Keratinocyte (primary cell): ENCODE measurements around the gene FMN1.

Experiments used
- EZH2 ChIP-seq: IDR thresholded peaks from one replicate; pipeline ENCODE4 v1.6.1; 2012; ENCODE audit warnings: inconsistent platforms, mild to moderate bottlenecking, low read length, moderate library complexity
- TF ChIP-seq, protein P1 (sequence below), 3 experiments: IDR thresholded peaks in 1 of 3; conservative IDR thresholded peaks in 1 of 3; optimal IDR thresholded peaks in 1 of 3; 2 replicates in 2 of 3; 3 replicates in 1 of 3; pipeline versions ENCODE3 to v1.5.1; 2011; ENCODE audit warnings: low read length in 3 of 3, mild to moderate bottlenecking in 3 of 3, moderate library complexity in 2 of 3, control low read depth in 1 of 3, inconsistent platforms in 1 of 3; ENCODE audit not compliant: insufficient read depth in 2 of 3; ENCODE audit errors: extremely low read depth in 1 of 3

DNA sequence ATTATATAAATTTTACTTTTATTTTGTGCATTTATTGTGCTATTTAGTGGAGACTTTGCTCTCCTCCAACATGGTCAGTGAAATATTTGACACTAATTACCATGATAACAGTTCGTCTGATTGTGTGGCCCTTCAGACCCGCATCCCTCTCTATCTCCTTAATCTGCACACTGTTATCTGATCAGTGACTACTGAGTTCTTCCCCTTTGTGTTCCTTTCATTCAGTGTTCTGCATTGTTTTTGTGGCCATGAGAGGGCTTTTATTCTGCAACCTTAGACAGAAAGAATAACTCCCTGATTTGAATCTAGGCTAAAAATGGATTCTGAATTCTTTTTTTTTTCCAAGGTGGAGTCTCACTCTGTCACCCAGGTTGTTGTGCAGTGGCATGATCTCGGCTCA lies 11.9 kb upstream of the FMN1 start:
- TF ChIP-seq, protein P1, sequence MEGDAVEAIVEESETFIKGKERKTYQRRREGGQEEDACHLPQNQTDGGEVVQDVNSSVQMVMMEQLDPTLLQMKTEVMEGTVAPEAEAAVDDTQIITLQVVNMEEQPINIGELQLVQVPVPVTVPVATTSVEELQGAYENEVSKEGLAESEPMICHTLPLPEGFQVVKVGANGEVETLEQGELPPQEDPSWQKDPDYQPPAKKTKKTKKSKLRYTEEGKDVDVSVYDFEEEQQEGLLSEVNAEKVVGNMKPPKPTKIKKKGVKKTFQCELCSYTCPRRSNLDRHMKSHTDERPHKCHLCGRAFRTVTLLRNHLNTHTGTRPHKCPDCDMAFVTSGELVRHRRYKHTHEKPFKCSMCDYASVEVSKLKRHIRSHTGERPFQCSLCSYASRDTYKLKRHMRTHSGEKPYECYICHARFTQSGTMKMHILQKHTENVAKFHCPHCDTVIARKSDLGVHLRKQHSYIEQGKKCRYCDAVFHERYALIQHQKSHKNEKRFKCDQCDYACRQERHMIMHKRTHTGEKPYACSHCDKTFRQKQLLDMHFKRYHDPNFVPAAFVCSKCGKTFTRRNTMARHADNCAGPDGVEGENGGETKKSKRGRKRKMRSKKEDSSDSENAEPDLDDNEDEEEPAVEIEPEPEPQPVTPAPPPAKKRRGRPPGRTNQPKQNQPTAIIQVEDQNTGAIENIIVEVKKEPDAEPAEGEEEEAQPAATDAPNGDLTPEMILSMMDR (optimal IDR thresholded peaks at IDR 0.05 in 1 of 3, IDR thresholded peaks at IDR 0.05 in 1 of 3, conservative IDR thresholded peaks at IDR 0.05 in 1 of 3; ENCODE audit: extremely low read depth in 1 of 3, insufficient read depth in 2 of 3, low read length in 3 of 3): no peak
- TF ChIP-seq EZH2: no peak
